GM23338 (cell line): ENCODE measurements around the gene PRKCD. TPM values are rescaled to one million over a fixed set of nuclear protein-coding genes. Genes with fewer than 3 reads are reported as not detected.

Experiments used
- ATAC-seq: fragments of 200-7000 bp; cut with Tn5 transposase; 3 replicates; pipeline ENCODE4 v1.9.1; 2020
- DNase-seq: peaks from one replicate; pipeline ENCODE4 v3.0.0-alpha.2; 2015; ENCODE audit warnings: low spot score
- H2AFZ ChIP-seq: fragments of 200-600 bp; sonication (generic); 2 replicates; pipeline ENCODE4 v1.8.0; 2016; ENCODE audit warnings: antibody characterized with exemption, mild to moderate bottlenecking, moderate library complexity
- H3F3A ChIP-seq: fragments of 200-600 bp; sonication (generic); replicated peaks from 2 replicates; pipeline ENCODE4 v1.8.0; 2017; ENCODE audit warnings: antibody characterized with exemption, mixed run types, low read depth
- H3K27ac ChIP-seq: fragments of 200-600 bp; sonication (generic); 2 replicates; pipeline ENCODE4 v1.6.1; 2016; ENCODE audit warnings: low read depth
- H3K27me3 ChIP-seq: fragments of 200-600 bp; sonication (generic); 2 replicates; pipeline ENCODE4 v1.8.0; 2016; ENCODE audit warnings: mild to moderate bottlenecking, mixed run types, moderate library complexity; ENCODE audit not compliant: insufficient read depth
- H3K36me3 ChIP-seq: fragments of 200-600 bp; sonication (generic); 2 replicates; pipeline ENCODE4 v1.8.0; 2016; ENCODE audit warnings: mild to moderate bottlenecking; ENCODE audit not compliant: insufficient read depth
- H3K4me1 ChIP-seq: fragments of 200-600 bp; sonication (generic); 2 replicates; pipeline ENCODE4 v1.8.0; 2016; ENCODE audit warnings: mild to moderate bottlenecking, moderate library complexity; ENCODE audit not compliant: insufficient read depth
- H3K4me2 ChIP-seq: fragments of 200-600 bp; sonication (generic); 2 replicates; pipeline ENCODE4 v1.7.1; 2017; ENCODE audit warnings: mixed run types
- H3K4me3 ChIP-seq: fragments of 200-600 bp; sonication (generic); 2 replicates; pipeline ENCODE4 v1.6.1; 2016; ENCODE audit warnings: mixed run types
- H3K79me2 ChIP-seq: fragments of 200-600 bp; sonication (generic); replicated peaks from 2 replicates; pipeline ENCODE4 v1.8.0; 2017; ENCODE audit warnings: mild to moderate bottlenecking; ENCODE audit not compliant: insufficient read depth
- H3K9me2 ChIP-seq: fragments of 200-600 bp; sonication (generic); 2 replicates; pipeline ENCODE4 v1.8.0; 2017; ENCODE audit not compliant: insufficient read depth
- H4K20me1 ChIP-seq: fragments of 200-600 bp; sonication (generic); replicated peaks from 2 replicates; pipeline ENCODE4 v1.8.0; 2017; ENCODE audit warnings: mild to moderate bottlenecking; ENCODE audit not compliant: insufficient read depth
- H3K27ac Mint-ChIP-seq: 2 replicates; pipeline ENCODE4 v1.8.0; 2020; ENCODE audit warnings: inconsistent platforms, mild to moderate bottlenecking, moderate library complexity, mixed read lengths
- H3K27me3 Mint-ChIP-seq: 3 replicates; pipeline ENCODE4 v1.8.0; 2022; ENCODE audit warnings: low read depth, mild to moderate bottlenecking, moderate library complexity, mixed read lengths, inconsistent platforms; ENCODE audit not compliant: insufficient read depth, poor library complexity
- H3K36me3 Mint-ChIP-seq: 3 replicates; pipeline ENCODE4 v1.8.0; 2021; ENCODE audit warnings: low read depth, mild to moderate bottlenecking, inconsistent platforms, moderate library complexity, mixed read lengths
- H3K4me1 Mint-ChIP-seq: 3 replicates; pipeline ENCODE4 v1.8.0; 2020; ENCODE audit warnings: mild to moderate bottlenecking, inconsistent platforms, mixed read lengths
- H3K4me3 Mint-ChIP-seq: 3 replicates; pipeline ENCODE4 v1.8.0; 2021; ENCODE audit warnings: moderate library complexity, mild to moderate bottlenecking, inconsistent platforms, mixed read lengths
- H3K9me3 Mint-ChIP-seq: 3 replicates; pipeline ENCODE4 v1.8.0; 2020; ENCODE audit warnings: moderate library complexity, mild to moderate bottlenecking, inconsistent platforms, mixed read lengths
- EZH2 ChIP-seq: fragments of 200-600 bp; sonication (generic); IDR thresholded peaks from one replicate; pipeline ENCODE4 v1.8.0; 2017; ENCODE audit warnings: antibody characterized with exemption, mild to moderate bottlenecking, low read depth; ENCODE audit not compliant: unreplicated experiment
- EZH2phosphoT487 ChIP-seq: fragments of 200-600 bp; sonication (generic); IDR thresholded peaks from one replicate; pipeline ENCODE4 v1.8.1; 2018; ENCODE audit warnings: antibody characterized with exemption; ENCODE audit not compliant: unreplicated experiment
- NANOG ChIP-seq: IDR thresholded peaks from 2 replicates; pipeline ENCODE4 v1.6.1; 2016; ENCODE audit warnings: antibody characterized with exemption, borderline replicate concordance
- ZNF114 ChIP-seq: fragments of 250-450 bp; sonication (Bioruptor Pico); IDR thresholded peaks from 2 replicates; pipeline ENCODE4 v1.5.0; 2020; ENCODE audit warnings: mild to moderate bottlenecking, moderate library complexity
- ZNF331 ChIP-seq: fragments of 250-450 bp; sonication (Bioruptor Pico); IDR thresholded peaks from 2 replicates; pipeline ENCODE4 v1.5.0; 2020; ENCODE audit warnings: low read depth, mild to moderate bottlenecking, moderate library complexity
- polyA plus RNA-seq: library from polyadenylated mRNA; unstranded; fragments of >200 nt; fragmentation: Nextera tagmentation; extraction: Ambion mirVana; gene quantifications from 2 replicates; pipeline ENCODE4 v1.2.1, GENCODE V29; 2016
- total RNA-seq: library from RNA; depleted of rRNA; stranded (reverse); fragments of >200 nt; shearing (Covaris generic); gene quantifications from 2 replicates; pipeline ENCODE4 v1.2.3, GENCODE V29; 2014
- TF ChIP-seq, protein P1 (sequence below), 2 experiments: fragments of 200-600 bp in 1 of 2; sonication (generic) in 1 of 2; conservative IDR thresholded peaks; 2 replicates each; pipeline versions ENCODE4 v1.5.1 to v1.6.1; 2016 to 2017; ENCODE audit warnings: antibody characterized with exemption in 2 of 2, low read depth in 2 of 2, mild to moderate bottlenecking in 2 of 2, moderate library complexity in 1 of 2

The PRKCD gene
- total and polyA plus RNA-seq, 2 experiments from 2014 or later: 11.3 to 11.8 TPM

DNA sequence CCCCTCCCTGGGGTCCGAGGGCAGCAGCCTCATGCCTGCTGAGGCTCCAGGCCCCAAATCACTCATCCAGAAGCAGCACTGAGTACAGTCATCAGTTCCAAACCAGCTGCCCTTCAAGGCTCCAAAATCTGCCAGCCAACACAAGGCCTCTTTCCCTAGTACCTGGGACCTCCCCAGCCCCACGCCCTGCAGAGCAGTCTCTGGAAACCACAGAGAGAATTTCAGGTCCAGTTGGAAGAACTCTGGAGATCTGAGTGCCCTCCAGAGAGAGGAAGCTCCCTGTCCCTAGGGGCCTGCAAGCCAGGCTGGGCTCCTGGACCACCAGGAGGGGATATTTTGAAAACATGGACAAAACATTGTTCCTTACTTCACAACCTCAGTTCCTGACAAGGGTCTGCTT is 68.6 kb downstream of the PRKCD start:
- Histone ChIP-seq H3F3A (peaks cover 90% of the 10 kb centered on the region), H3K36me3 (peaks cover 83% of the 10 kb centered on the region), H4K20me1 (peaks cover 70% of the 10 kb centered on the region), H3K4me1 (no peaks in the 10 kb centered on the region), H2AFZ (no peak overlapping the region), H3K4me3 (no peak overlapping the region), H3K4me2 (no peak overlapping the region), H3K9me2 (no peaks in the 10 kb centered on the region), H3K27ac (0 out of 2 replicates have a peak overlapping the region, but pooled peaks have one; percentile 39), H3K27me3 (no peaks in the 10 kb centered on the region), H3K79me2 (no peaks in the 10 kb centered on the region; the same call in 1 of the 2 replicates)
- H3K9me3 Mint-ChIP-seq: no peaks in the 10 kb centered on the region
- H3K4me1 Mint-ChIP-seq: peaks cover 6% of the 10 kb centered on the region
- peaks cover 38% of the 10 kb centered on the region for H3K27me3 Mint-ChIP-seq
- no peak overlapping the region for H3K4me3 Mint-ChIP-seq
- ATAC-seq (no peak), DNase-seq (no peak)
- peaks cover 100% of the 10 kb centered on the region for H3K36me3 Mint-ChIP-seq
- no peak overlapping the region for H3K27ac Mint-ChIP-seq
- TF ChIP-seq EZH2phosphoT487 (no peak), NANOG (no peak)

DNA sequence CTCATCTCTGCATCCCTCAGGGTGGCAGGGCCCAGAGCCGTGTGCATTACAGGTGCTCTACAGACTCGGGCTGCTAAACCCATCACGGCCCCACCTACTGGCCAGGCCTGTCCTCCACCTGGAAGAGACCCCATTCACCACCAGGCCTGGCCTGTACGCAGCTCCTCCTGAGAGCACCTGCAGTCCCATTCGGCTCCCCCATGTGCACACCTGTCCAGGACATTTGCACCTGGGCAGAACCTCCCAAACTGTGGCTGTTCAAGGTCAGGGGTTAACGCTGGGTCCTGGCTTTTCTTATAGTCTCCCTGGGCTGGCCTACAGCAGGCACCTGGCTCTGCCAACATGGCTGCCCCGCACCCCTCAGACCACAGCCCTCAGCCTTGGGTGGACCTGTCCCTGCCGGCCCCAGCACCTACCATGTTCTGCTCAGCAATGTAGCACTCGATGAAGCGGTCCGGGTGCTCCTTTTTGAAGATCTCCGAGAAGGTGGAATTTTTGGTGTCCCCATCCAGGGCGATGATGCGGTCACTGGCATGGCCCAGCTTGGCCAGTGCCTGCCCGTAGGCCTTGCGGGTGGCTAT is 69.1 kb downstream of the PRKCD start:
- ATAC-seq: peak; percentile 79
- no peak for TF ChIP-seq EZH2
- TF ChIP-seq, protein P1, sequence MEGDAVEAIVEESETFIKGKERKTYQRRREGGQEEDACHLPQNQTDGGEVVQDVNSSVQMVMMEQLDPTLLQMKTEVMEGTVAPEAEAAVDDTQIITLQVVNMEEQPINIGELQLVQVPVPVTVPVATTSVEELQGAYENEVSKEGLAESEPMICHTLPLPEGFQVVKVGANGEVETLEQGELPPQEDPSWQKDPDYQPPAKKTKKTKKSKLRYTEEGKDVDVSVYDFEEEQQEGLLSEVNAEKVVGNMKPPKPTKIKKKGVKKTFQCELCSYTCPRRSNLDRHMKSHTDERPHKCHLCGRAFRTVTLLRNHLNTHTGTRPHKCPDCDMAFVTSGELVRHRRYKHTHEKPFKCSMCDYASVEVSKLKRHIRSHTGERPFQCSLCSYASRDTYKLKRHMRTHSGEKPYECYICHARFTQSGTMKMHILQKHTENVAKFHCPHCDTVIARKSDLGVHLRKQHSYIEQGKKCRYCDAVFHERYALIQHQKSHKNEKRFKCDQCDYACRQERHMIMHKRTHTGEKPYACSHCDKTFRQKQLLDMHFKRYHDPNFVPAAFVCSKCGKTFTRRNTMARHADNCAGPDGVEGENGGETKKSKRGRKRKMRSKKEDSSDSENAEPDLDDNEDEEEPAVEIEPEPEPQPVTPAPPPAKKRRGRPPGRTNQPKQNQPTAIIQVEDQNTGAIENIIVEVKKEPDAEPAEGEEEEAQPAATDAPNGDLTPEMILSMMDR (conservative IDR thresholded peaks at IDR 0.05; ENCODE audit: low read depth in 2 of 2): peak; percentile 31 to 54; a peak in 3 of 4 replicates
- TF ChIP-seq NANOG: no peak
- peaks cover 81% of the 10 kb centered on the region for H3K36me3 ChIP-seq
- Mint-ChIP-seq H3K4me1 (peaks cover 6% of the 10 kb centered on the region), H3K9me3 (no peaks in the 10 kb centered on the region), H3K36me3 (peaks cover 100% of the 10 kb centered on the region), H3K27ac (peak overlapping the region; percentile 67; the same call in 1 of the 2 replicates), H3K27me3 (peaks cover 37% of the 10 kb centered on the region), H3K4me3 (no peak overlapping the region)
- H3K4me3 ChIP-seq: no peak overlapping the region
- peaks cover 88% of the 10 kb centered on the region for H3F3A ChIP-seq
- no peaks in the 10 kb centered on the region for H3K27me3 ChIP-seq
- H3K27ac ChIP-seq: 0 out of 2 replicates have a peak overlapping the region, but pooled peaks have one; percentile 39
- no peaks in the 10 kb centered on the region; the same call in 1 of the 2 replicates for H3K79me2 ChIP-seq
- H3K4me2 ChIP-seq: no peak overlapping the region
- no peaks in the 10 kb centered on the region for H3K9me2 ChIP-seq
- peaks cover 68% of the 10 kb centered on the region for H4K20me1 ChIP-seq
- H3K4me1 ChIP-seq: no peaks in the 10 kb centered on the region
- no peak overlapping the region for H2AFZ ChIP-seq
- DNase-seq: peak; percentile 51

DNA sequence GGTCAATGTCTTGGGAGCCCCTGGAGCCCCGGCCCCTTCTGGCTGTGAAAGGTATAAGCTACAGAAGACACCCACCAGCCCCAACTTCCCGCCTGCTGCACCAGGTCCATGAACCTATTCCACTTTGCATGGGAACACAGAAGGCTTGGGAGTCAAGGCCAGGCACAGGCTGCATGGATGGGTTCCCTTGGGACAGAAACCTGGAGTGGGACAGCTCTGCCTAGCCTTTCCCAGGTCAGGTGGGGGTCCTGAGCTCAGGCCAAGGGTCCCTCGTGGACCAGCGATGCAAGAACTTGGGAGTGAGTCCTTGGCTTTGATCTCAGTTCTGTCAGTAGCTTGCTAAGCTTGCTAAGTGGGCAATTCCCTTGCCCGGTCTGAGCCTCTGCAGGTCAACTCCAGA is 69.8 kb downstream of the PRKCD start:
- Histone ChIP-seq H3K4me3 (no peak overlapping the region), H3F3A (peaks cover 82% of the 10 kb centered on the region), H3K4me1 (no peaks in the 10 kb centered on the region), H3K9me2 (no peaks in the 10 kb centered on the region), H3K27ac (no peak overlapping the region), H3K27me3 (no peaks in the 10 kb centered on the region), H3K36me3 (peaks cover 77% of the 10 kb centered on the region), H4K20me1 (peaks cover 70% of the 10 kb centered on the region), H3K79me2 (no peaks in the 10 kb centered on the region; the same call in 1 of the 2 replicates), H3K4me2 (no peak overlapping the region), H2AFZ (no peak overlapping the region)
- no peak overlapping the region for H3K27ac Mint-ChIP-seq
- H3K9me3 Mint-ChIP-seq: no peaks in the 10 kb centered on the region
- no peak overlapping the region for H3K4me3 Mint-ChIP-seq
- ATAC-seq: no peak
- H3K36me3 Mint-ChIP-seq: peaks cover 100% of the 10 kb centered on the region
- H3K27me3 Mint-ChIP-seq: peaks cover 36% of the 10 kb centered on the region
- peaks cover 12% of the 10 kb centered on the region for H3K4me1 Mint-ChIP-seq
- no peak for DNase-seq
- no peak for TF ChIP-seq ZNF331
- TF ChIP-seq ZNF114 (CRISPR knock-in tag): no peak
